A172 (cell line): ENCODE measurements around the gene TMBIM6. TPM values are rescaled to one million over a fixed set of nuclear protein-coding genes. Genes with fewer than 3 reads are reported as not detected.

Source experiments
- DNase-seq: peaks from one replicate; pipeline ENCODE4 v3.0.0-alpha.2; 2015; ENCODE audit warnings: low spot score
- total RNA-seq: library from RNA; depleted of rRNA; stranded (reverse); fragments of >200 nt; shearing (Covaris generic); gene quantifications from 2 replicates; pipeline ENCODE4 v1.2.3, GENCODE V29; 2014

The TMBIM6 gene
- total RNA-seq, 1 experiment from 2014 or later: 305 TPM

DNA sequence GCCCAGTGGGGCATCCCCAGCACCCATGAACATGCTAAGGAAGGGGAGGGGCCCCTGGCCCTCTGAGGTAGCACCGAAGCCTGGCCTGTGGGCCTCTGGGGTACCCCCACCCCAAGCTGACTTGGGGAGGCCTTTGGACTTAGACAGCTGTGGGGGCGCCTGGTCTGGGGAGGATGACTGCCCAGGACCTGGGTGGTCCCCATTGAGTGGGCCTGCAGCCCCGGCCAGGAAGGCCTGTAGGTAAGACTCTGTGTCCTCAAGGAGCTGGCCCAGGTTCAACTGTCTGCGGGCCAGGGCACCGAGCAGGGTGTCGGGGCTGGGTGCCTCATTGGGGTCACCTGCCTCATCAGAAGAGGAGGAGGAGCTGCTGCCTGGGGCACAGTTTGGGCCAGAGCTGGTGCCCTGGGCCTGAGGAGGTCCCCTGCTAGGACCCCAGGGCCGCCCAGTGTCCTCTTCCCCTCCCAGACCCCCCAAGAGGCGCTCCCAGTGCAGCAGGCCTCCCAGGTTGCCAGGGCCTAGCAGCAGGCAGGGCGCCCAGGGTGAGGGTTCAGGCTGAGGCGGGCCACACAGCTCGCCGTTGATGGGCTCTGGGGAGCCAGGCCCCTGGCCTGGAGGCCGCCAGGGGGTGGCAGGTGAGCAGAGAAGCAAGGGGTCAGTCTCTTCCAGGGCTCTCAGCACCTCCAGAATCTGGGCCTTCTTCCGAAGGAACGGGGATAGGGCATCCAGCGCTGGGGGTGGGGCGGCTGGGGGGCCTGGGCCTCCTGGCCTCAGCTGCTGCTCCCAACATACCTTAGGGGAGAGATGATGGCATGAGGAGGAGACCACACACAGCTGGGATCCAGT lies 55.5 kb downstream of the TMBIM6 start:
- DNase-seq: no peak

DNA sequence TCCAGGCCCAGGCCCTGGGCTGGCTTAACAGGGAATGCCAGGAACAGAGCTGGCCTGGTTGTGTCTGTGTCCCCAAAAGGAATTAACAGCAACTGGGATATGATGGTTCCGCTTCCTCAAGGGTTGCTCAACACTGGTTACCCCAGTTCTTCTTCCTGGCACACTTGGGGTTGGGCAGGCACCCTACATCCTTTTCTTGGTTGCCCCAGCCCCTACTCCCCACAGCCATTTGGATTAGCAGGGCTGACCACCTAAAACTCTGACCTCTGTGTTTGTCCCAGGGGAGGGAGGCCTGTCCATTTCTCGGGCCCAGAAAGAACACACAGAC lies 56.1 kb downstream of the TMBIM6 start:
- DNase-seq: no peak

- no peak for DNase-seq
These were observed 56.9 kb downstream of the TMBIM6 start for GRCh38 chr12:49798248-49798647.

GRCh38 chr12:49798934-49799333 lies 57.6 kb downstream of the TMBIM6 start:
- no peak for DNase-seq

GRCh38 chr12:49800421-49801140 lies 59.2 kb downstream of the TMBIM6 start:
- no peak for DNase-seq

GRCh38 chr12:49801141-49802063 lies 60.0 kb downstream of the TMBIM6 start:
- no peak for DNase-seq

- no peak for DNase-seq
These were observed 62.5 kb downstream of the TMBIM6 start for GRCh38 chr12:49803693-49804450.

- no peak for DNase-seq
These were observed 63.5 kb downstream of the TMBIM6 start for GRCh38 chr12:49804821-49805220.

DNA sequence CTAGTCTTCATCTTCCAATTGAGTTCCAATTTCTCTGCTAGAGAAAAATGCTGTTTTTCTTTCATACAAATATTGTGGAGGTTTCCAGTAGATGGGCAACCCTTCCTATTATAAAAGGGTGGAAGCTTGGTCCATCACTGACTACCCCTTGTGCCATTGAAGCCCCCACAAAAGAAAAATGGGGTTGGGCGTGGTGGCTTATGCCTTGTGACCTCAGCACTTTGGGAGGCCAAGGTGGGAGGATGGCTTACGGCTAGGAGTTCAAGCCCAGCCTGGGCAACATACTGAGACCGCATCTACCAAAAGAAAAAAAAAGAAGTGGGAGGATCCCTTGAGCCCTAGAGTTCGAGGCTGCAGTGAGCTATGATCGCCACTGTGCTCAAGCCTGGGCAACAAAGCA lies 64.1 kb downstream of the TMBIM6 start:
- DNase-seq: no peak

- DNase-seq: no peak
These were observed 65.0 kb downstream of the TMBIM6 start for GRCh38 chr12:49806321-49806813.

GRCh38 chr12:49806877-49807276 lies 65.5 kb downstream of the TMBIM6 start:
- no peak for DNase-seq

DNA sequence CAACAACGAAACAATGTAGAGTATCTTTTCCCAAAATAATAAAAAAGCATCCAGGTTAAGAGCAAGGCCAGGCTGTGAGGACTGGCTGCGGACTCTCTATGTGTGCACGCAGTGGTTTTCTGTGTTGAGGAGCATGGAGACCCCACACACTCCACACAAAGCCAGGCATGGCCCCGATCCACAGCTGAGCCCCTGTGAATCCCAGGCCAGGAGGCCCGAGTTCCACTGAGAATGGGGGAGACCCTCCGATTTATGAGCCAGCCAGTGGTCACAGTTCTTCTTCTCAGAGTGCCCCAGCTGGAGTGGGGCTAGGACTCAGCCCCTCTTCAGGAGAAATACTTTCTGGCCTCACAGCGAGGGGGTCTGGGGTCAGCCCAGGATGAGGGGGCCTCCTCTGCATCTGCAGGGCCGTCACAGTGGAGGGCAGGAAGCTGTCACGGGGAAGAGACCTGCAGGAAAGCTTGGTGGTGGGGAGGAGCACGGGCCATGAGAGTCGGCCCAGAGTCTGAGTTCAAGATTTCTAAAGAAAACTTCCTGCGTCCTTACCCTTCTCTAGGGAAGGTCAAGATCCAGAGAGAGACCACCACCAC lies 66.7 kb downstream of the TMBIM6 start:
- no peak for DNase-seq

DNA sequence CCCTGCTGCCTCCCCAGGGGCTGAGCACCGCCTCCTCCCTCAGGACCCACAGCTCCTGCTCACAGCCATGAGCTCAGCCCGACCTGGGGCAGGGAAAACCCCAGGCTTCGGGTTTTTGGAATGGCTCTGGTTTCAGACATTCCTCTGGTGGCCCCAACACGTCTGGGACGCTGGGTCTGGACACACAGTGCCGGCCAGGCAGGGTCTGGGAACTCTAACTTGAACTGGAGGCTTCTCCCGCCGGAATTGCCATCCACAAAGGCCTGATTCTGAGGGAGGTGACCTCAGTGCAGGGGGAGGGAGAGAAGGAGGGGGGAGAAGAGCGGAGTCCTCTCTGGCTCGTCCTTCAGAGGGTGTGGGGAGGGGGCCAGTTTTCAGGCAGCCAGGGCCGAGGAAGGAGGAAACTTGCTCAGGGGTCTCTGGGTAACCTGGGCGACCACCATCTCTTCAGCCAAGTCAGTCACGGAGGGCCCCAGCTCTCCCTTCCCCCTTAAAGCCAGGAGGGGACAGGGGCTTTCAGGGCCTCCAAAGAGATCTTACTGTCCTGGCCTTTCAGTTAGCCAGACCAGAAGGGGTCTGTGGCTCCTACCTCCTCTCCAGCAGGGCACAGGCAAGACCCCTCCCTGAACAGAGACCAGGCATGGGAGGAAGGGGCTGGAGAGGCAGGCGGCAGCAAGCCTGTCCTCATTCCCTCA lies 67.5 kb downstream of the TMBIM6 start:
- DNase-seq: no peak

DNA sequence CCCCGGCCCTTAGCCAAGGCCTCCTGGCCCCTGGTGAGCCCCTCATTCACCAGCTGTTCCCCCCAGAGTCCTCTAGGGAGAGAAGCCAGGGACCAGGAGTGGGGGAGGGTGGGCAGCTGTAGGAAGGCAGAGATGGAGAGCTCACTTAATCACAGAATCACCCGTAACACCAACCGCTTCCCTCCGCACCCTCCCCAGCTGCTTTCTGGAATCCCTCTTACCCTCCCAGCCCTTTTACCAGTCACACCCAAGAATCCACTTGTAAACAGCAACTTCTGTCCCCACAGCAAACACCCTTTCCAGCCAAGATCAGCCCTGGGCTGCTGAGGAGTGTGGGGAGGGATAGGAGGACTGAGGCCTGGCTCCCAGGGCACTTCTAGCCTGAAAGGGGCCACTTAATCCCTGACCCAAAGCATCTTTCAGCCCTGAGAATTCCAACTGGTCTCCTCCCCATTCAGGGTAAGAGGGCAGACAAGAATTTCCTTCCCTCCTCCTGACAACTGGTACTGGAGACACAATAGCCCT lies 68.1 kb downstream of the TMBIM6 start:
- no peak for DNase-seq

DNA sequence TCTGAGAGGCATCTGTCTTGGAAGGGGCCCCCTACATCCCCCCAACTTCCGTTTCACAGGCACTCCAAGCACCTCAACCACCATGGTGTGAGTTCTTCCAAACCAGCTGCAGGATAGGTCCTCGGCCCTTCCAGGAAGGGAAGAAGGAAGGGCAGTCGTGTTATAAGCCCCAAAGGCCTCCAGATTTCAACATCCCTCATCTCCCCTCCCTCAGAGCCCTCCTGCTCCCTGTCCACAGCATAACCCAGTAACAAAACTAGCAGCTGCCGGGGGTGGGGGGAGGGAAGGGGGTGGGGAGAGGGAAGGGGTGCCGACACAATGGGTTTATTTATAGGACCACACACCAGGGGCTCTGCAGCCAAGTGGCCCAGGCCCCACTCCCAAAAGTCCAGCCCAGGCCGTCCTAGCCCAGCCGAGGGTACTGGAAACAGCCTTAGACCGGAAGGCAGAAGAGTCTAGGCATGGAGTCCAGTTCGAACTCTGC lies 68.6 kb downstream of the TMBIM6 start:
- DNase-seq: no peak

GRCh38 chr12:49811136-49811535 lies 69.8 kb downstream of the TMBIM6 start:
- DNase-seq: no peak

GRCh38 chr12:49811961-49812401 lies 70.6 kb downstream of the TMBIM6 start:
- DNase-seq: no peak

DNA sequence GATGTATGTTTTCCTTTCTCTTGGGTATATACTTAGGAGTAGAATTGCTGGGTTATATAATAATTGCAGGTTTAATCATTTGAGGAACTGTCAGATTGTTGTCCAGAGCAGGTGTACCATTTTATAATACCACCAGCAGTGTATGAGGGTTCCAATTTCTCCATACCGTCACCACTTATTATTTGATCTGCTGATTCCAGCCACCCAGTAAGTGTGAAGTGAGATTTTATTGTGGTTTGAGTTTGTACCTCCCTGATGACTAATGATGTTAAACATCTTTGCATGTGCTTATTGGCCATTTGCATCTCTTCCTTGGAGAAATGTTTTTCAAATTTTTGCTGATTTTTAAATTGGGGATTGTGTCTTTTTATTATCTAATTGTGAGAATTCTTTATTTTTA lies 71.8 kb downstream of the TMBIM6 start:
- no peak for DNase-seq
